ENCODE measurements around the gene SUCLG2.

DNA sequence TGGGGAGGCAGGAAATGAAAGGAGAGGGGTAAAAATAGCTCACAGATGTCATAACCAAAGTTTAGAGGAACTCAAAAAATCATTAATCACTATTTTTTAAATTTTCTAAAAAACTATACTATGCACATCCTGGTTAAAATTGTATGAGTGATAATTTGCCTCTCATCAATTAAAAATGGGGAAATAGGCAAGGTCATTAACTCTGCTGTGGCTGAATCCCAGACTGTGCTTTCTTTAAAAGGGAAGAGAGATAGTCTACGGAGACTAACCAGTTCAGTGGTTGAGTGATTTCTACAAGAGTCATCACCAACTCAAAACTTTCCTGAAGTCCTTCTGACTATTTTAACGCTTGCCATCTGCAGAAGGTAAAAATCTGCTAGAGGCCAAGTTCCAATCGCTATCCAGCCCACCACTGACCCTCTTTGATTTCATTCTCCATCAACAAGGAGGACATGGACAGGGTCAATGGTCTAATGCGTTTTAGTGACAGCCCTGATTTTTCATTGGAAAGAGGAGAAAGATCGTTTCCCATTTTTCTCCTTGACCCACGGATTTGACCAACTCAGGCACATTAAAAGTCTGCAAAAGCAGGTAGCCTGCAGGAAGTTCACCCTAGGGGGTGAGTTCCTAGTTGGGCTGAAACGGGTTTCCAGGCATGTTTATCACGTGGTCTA lies 850 bp downstream of the SUCLG2 start:
- no peak for TF ChIP-seq FOXA3 (CRISPR knock-in tag; conservative IDR thresholded peaks at IDR 0.05 in 1 of 2, IDR thresholded peaks at IDR 0.05 in 1 of 2)
- TF ChIP-seq CBX5 (IDR thresholded peaks at IDR 0.05; ENCODE audit: borderline replicate concordance, low read depth): no peak
- no peak for TF ChIP-seq EP300 (IDR thresholded peaks at IDR 0.05; ENCODE audit: low read length)
- no peak for TF ChIP-seq ZNF217 (CRISPR knock-in tag; IDR thresholded peaks at IDR 0.05)
- TF ChIP-seq, protein P1, sequence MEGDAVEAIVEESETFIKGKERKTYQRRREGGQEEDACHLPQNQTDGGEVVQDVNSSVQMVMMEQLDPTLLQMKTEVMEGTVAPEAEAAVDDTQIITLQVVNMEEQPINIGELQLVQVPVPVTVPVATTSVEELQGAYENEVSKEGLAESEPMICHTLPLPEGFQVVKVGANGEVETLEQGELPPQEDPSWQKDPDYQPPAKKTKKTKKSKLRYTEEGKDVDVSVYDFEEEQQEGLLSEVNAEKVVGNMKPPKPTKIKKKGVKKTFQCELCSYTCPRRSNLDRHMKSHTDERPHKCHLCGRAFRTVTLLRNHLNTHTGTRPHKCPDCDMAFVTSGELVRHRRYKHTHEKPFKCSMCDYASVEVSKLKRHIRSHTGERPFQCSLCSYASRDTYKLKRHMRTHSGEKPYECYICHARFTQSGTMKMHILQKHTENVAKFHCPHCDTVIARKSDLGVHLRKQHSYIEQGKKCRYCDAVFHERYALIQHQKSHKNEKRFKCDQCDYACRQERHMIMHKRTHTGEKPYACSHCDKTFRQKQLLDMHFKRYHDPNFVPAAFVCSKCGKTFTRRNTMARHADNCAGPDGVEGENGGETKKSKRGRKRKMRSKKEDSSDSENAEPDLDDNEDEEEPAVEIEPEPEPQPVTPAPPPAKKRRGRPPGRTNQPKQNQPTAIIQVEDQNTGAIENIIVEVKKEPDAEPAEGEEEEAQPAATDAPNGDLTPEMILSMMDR (IDR thresholded peaks at IDR 0.05 in 2 of 3, conservative IDR thresholded peaks at IDR 0.05 in 1 of 3; ENCODE audit: insufficient read depth in 2 of 3, low read depth in 1 of 3, low read length in 3 of 3): no peak
- TF ChIP-seq ZNF311 (CRISPR knock-in tag; IDR thresholded peaks at IDR 0.05): no peak
- TF ChIP-seq, protein P2, sequence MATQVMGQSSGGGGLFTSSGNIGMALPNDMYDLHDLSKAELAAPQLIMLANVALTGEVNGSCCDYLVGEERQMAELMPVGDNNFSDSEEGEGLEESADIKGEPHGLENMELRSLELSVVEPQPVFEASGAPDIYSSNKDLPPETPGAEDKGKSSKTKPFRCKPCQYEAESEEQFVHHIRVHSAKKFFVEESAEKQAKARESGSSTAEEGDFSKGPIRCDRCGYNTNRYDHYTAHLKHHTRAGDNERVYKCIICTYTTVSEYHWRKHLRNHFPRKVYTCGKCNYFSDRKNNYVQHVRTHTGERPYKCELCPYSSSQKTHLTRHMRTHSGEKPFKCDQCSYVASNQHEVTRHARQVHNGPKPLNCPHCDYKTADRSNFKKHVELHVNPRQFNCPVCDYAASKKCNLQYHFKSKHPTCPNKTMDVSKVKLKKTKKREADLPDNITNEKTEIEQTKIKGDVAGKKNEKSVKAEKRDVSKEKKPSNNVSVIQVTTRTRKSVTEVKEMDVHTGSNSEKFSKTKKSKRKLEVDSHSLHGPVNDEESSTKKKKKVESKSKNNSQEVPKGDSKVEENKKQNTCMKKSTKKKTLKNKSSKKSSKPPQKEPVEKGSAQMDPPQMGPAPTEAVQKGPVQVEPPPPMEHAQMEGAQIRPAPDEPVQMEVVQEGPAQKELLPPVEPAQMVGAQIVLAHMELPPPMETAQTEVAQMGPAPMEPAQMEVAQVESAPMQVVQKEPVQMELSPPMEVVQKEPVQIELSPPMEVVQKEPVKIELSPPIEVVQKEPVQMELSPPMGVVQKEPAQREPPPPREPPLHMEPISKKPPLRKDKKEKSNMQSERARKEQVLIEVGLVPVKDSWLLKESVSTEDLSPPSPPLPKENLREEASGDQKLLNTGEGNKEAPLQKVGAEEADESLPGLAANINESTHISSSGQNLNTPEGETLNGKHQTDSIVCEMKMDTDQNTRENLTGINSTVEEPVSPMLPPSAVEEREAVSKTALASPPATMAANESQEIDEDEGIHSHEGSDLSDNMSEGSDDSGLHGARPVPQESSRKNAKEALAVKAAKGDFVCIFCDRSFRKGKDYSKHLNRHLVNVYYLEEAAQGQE (IDR thresholded peaks at IDR 0.05; ENCODE audit: borderline replicate concordance): no peak
- TF ChIP-seq, protein P2 (CRISPR knock-in tag; IDR thresholded peaks at IDR 0.05; ENCODE audit: low read depth): no peak
- TF ChIP-seq KDM1A (IDR thresholded peaks at IDR 0.05): no peak
- TF ChIP-seq ZNF76 (CRISPR knock-in tag; IDR thresholded peaks at IDR 0.05; ENCODE audit: borderline replicate concordance): no peak
- no peak for TF ChIP-seq ARNT (IDR thresholded peaks at IDR 0.05)
- no peak for TF ChIP-seq NEUROD1 (IDR thresholded peaks at IDR 0.05; ENCODE audit: borderline replicate concordance, low read depth, low read length, partially characterized antibody)
- TF ChIP-seq, protein P3, sequence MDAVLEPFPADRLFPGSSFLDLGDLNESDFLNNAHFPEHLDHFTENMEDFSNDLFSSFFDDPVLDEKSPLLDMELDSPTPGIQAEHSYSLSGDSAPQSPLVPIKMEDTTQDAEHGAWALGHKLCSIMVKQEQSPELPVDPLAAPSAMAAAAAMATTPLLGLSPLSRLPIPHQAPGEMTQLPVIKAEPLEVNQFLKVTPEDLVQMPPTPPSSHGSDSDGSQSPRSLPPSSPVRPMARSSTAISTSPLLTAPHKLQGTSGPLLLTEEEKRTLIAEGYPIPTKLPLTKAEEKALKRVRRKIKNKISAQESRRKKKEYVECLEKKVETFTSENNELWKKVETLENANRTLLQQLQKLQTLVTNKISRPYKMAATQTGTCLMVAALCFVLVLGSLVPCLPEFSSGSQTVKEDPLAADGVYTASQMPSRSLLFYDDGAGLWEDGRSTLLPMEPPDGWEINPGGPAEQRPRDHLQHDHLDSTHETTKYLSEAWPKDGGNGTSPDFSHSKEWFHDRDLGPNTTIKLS (IDR thresholded peaks at IDR 0.05; ENCODE audit: borderline replicate concordance, low read depth): no peak

Measured in K562 (cell line).